Measurements from ENCODE around the gene PDHX.

PDHX gene

GRCh38 chr11:34963351-34963750, 46.9 kb downstream of the PDHX start:
- TF ChIP-seq CTCF (IDR thresholded peaks at IDR 0.05; ENCODE audit: insufficient read depth, low read depth, low read length, missing control alignments), result no peak
- no peak for DNase-seq (ENCODE audit: low read depth)
- H3K4me3 ChIP-seq (ENCODE audit: low read depth, low read length), result no peak overlapping the region

- H3K4me3 ChIP-seq (ENCODE audit: low read depth, low read length), result no peak overlapping the region
- DNase-seq (ENCODE audit: low read depth), result no peak
- no peak for TF ChIP-seq CTCF (IDR thresholded peaks at IDR 0.05; ENCODE audit: insufficient read depth, low read depth, low read length, missing control alignments)
Observed at GRCh38 chr11:34964610-34965331, 48.4 kb downstream of the PDHX start.

- H3K4me3 ChIP-seq (ENCODE audit: low read depth, low read length), result no peak overlapping the region
- TF ChIP-seq CTCF (IDR thresholded peaks at IDR 0.05; ENCODE audit: insufficient read depth, low read depth, low read length, missing control alignments), result no peak
- DNase-seq (ENCODE audit: low read depth), result no peak
Observed at GRCh38 chr11:34968862-34969261, 52.4 kb downstream of the PDHX start.

GRCh38 chr11:34970033-34970432, 53.6 kb downstream of the PDHX start:
- H3K4me3 ChIP-seq (ENCODE audit: low read depth, low read length), result no peak overlapping the region

GRCh38 chr11:34970480-34970879, 54.1 kb downstream of the PDHX start:
- DNase-seq (ENCODE audit: low read depth), result no peak
- H3K4me3 ChIP-seq (ENCODE audit: low read depth, low read length), result no peak overlapping the region
- no peak for TF ChIP-seq CTCF (IDR thresholded peaks at IDR 0.05; ENCODE audit: insufficient read depth, low read depth, low read length, missing control alignments)

More at GRCh38 chr11:34970033-34970432, 53.6 kb downstream of the PDHX start:
- DNase-seq (ENCODE audit: low read depth), result no peak
- no peak for TF ChIP-seq CTCF (IDR thresholded peaks at IDR 0.05; ENCODE audit: insufficient read depth, low read depth, low read length, missing control alignments)

GRCh38 chr11:34971928-34972327, 55.5 kb downstream of the PDHX start:
- DNase-seq (ENCODE audit: low read depth), result no peak
- no peak for TF ChIP-seq CTCF (IDR thresholded peaks at IDR 0.05; ENCODE audit: insufficient read depth, low read depth, low read length, missing control alignments)
- H3K4me3 ChIP-seq (ENCODE audit: low read depth, low read length), result no peak overlapping the region

- no peak overlapping the region for H3K4me3 ChIP-seq (ENCODE audit: low read depth, low read length)
- TF ChIP-seq CTCF (IDR thresholded peaks at IDR 0.05; ENCODE audit: insufficient read depth, low read depth, low read length, missing control alignments), result no peak
- no peak for DNase-seq (ENCODE audit: low read depth)
Observed at GRCh38 chr11:34972366-34972765, 55.9 kb downstream of the PDHX start.
